H1 (cell line): ENCODE measurements around the gene ABCA2. TPM values are rescaled to one million over a fixed set of nuclear protein-coding genes. Genes with fewer than 3 reads are reported as not detected.
A peak's percentile ranks its signal among the peaks of the same experiment; 100 is the strongest.

Experiments used
- CHD2 ChIP-seq: IDR thresholded peaks from 2 replicates; pipeline ENCODE4 v1.6.1; 2012; ENCODE audit warnings: low read length, improper control_type of control experiment
- FOSL1 ChIP-seq: IDR thresholded peaks from 2 replicates; pipeline ENCODE4 v1.6.1; 2011; ENCODE audit warnings: mild to moderate bottlenecking, low read depth, low read length, moderate library complexity; ENCODE audit not compliant: insufficient read depth
- RXRA ChIP-seq: IDR thresholded peaks from 2 replicates; pipeline ENCODE4 v1.6.1; 2011; ENCODE audit warnings: low read depth, mild to moderate bottlenecking, low read length, moderate library complexity; ENCODE audit not compliant: insufficient read depth
- SIN3A ChIP-seq, 2 experiments: IDR thresholded peaks in 1 of 2; conservative IDR thresholded peaks in 1 of 2; 2 replicates each; pipeline ENCODE4 v1.6.1; 2011 to 2012; ENCODE audit warnings: low read length in 2 of 2, improper control_type of control experiment in 1 of 2, low read depth in 1 of 2, mild to moderate bottlenecking in 1 of 2
- SP2 ChIP-seq: IDR thresholded peaks from 2 replicates; pipeline ENCODE4 v1.6.1; 2012; ENCODE audit warnings: mild to moderate bottlenecking, low read length, inconsistent platforms
- SP4 ChIP-seq: IDR thresholded peaks from 2 replicates; pipeline ENCODE4 v1.6.1; 2012; ENCODE audit warnings: low read length, inconsistent platforms
- TAF7 ChIP-seq: optimal IDR thresholded peaks from 2 replicates; pipeline ENCODE3; 2011; ENCODE audit warnings: low read depth, mild to moderate bottlenecking, inconsistent platforms, low read length, moderate library complexity, borderline replicate concordance
- TBP ChIP-seq: IDR thresholded peaks from 2 replicates; pipeline ENCODE4 v1.6.1; 2011; ENCODE audit warnings: low read depth, low read length, improper control_type of control experiment
- polyA plus RNA-seq, 7 experiments: library from polyadenylated mRNA; depleted of rRNA in 3 of 7; stranded (reverse) in 5 of 7; unstranded in 2 of 7; fragments of >200 nt in 5 of 7; fragments of 200-250 nt in 2 of 7; gene quantifications; 1 replicate in 5 of 7; 2 replicates in 1 of 7; 4 replicates in 1 of 7; pipeline versions ENCODE4 v1.2.1 to v1.2.3, GENCODE V29; 2011 to 2013; ENCODE audit warnings: missing spikeins in 2 of 7, mixed read lengths in 2 of 7
- total RNA-seq: library from RNA; stranded (reverse); fragmentation: NEBNext Ultra II Directional; extraction: Animal tissue kit (Norgen Biotek cat#: 25700); gene quantifications from 2 replicates; pipeline ENCODE4 v1.2.1, GENCODE V29; 2021

The ABCA2 gene
- total and polyA plus RNA-seq, 2 of the 8 experiments (the other 6 are each of a cell fraction or from before 2014, with no cell fraction given): 12.5 to 14.3 TPM

- TF ChIP-seq RXRA (no peak), CHD2 (no peak), SP2 (no peak), SIN3A (conservative IDR thresholded peaks at IDR 0.05 in 1 of 2, IDR thresholded peaks at IDR 0.05 in 1 of 2; ENCODE audit: low read depth in 1 of 2, low read length in 2 of 2) (peak in 1 of 2 experiments; percentile 64; a peak in 1 of 4 replicates), SP4 (no peak), FOSL1 (no peak), TBP (no peak), TAF7 (no peak)
These were observed 52.4 kb downstream of the ABCA2 start (continued) for GRCh38 chr9:136975644-136976043.
